ENCODE measurements around the gene CYSLTR1. TPM values are rescaled to one million over a fixed set of nuclear protein-coding genes. Genes with fewer than 3 reads are reported as not detected.
"Not testable (repeated sequence)": the region's sequence is repeated elsewhere in the genome, so short reads cannot be mapped to it uniquely, and the experiment has no call there.

Gene CYSLTR1
- polyA plus RNA-seq, 1 donor from 2014 or later: not detected

- no peak overlapping the region for H2AFZ ChIP-seq (ENCODE audit: low read depth, low read length)
- H3K4me2 ChIP-seq (ENCODE audit: low read length): no peak overlapping the region
- no peaks in the 10 kb centered on the region for H3K79me2 ChIP-seq (replicated peaks; ENCODE audit: insufficient read depth, low read length)
- no peak overlapping the region for H3K4me3 ChIP-seq (ENCODE audit: low read length)
- no peaks in the 10 kb centered on the region for H3K27me3 ChIP-seq (ENCODE audit: insufficient read depth, low read depth, low read length)
- no peak overlapping the region for H3K9ac ChIP-seq (ENCODE audit: low read length)
- no peaks in the 10 kb centered on the region for H3K9me3 ChIP-seq (ENCODE audit: low read length)
- H3K9me2 ChIP-seq (ENCODE audit: insufficient read depth, low read length): no peaks in the 10 kb centered on the region
- no peaks in the 10 kb centered on the region for H4K20me1 ChIP-seq (ENCODE audit: insufficient read depth)
- TF ChIP-seq, protein P1, sequence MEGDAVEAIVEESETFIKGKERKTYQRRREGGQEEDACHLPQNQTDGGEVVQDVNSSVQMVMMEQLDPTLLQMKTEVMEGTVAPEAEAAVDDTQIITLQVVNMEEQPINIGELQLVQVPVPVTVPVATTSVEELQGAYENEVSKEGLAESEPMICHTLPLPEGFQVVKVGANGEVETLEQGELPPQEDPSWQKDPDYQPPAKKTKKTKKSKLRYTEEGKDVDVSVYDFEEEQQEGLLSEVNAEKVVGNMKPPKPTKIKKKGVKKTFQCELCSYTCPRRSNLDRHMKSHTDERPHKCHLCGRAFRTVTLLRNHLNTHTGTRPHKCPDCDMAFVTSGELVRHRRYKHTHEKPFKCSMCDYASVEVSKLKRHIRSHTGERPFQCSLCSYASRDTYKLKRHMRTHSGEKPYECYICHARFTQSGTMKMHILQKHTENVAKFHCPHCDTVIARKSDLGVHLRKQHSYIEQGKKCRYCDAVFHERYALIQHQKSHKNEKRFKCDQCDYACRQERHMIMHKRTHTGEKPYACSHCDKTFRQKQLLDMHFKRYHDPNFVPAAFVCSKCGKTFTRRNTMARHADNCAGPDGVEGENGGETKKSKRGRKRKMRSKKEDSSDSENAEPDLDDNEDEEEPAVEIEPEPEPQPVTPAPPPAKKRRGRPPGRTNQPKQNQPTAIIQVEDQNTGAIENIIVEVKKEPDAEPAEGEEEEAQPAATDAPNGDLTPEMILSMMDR (IDR thresholded peaks at IDR 0.05; ENCODE audit: poor library complexity, severe bottlenecking): no peak
- TF ChIP-seq MXI1 (conservative IDR thresholded peaks at IDR 0.05; ENCODE audit: poor library complexity, severe bottlenecking) (no peak), EZH2 (IDR thresholded peaks at IDR 0.05; ENCODE audit: borderline replicate concordance, insufficient read depth, low read length, poor library complexity, severe bottlenecking) (no peak), REST (IDR thresholded peaks at IDR 0.05; ENCODE audit: borderline replicate concordance) (no peak), TAF1 (IDR thresholded peaks at IDR 0.05; ENCODE audit: low read depth) (no peak), POLR2AphosphoS5 (IDR thresholded peaks at IDR 0.05) (no peak), RAD21 (conservative IDR thresholded peaks at IDR 0.05) (no peak), EP300 (conservative IDR thresholded peaks at IDR 0.05; ENCODE audit: poor library complexity, severe bottlenecking) (no peak), SMC3 (conservative IDR thresholded peaks at IDR 0.05; ENCODE audit: poor library complexity) (no peak)
- H3K36me3 ChIP-seq (ENCODE audit: insufficient read depth, low read length): no peaks in the 10 kb centered on the region
- H3F3A ChIP-seq (ENCODE audit: insufficient read depth, low read length, poor library complexity, severe bottlenecking): no peaks in the 10 kb centered on the region
- H3K27ac ChIP-seq (ENCODE audit: low read length): no peak overlapping the region
Measured at GRCh38 chrX:78303086-78303485, 24.3 kb downstream of the CYSLTR1 start.

DNA sequence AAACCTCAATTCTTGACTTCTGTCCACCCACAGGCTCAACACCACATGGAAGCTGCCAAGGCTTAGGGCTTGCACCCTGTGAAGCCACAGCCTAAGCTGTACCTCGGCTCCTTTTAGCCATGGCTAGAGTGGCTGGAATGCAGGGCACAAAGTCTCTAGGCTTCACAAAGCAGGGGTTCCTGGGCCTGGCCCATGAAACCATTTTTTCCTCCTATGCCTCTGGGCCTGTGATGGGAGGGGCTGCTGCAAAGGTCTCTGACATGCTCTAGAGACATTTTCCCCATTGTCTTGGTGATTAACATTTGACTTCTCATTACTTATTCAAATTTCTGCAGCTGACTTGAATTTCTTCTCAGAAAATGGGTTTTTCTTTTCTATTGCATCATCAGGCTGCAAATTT, 26.5 kb downstream of the CYSLTR1 start:
- not testable (repeated sequence) for H3K9me3 ChIP-seq (ENCODE audit: low read length); H3K4me3 ChIP-seq (ENCODE audit: low read length); H3K9me2 ChIP-seq (ENCODE audit: insufficient read depth, low read length); H3F3A ChIP-seq (ENCODE audit: insufficient read depth, low read length, poor library complexity, severe bottlenecking); H3K36me3 ChIP-seq (ENCODE audit: insufficient read depth, low read length); H3K4me2 ChIP-seq (ENCODE audit: low read length); H2AFZ ChIP-seq (ENCODE audit: low read depth, low read length); H3K27ac ChIP-seq (ENCODE audit: low read length); H3K27me3 ChIP-seq (ENCODE audit: insufficient read depth, low read depth, low read length); H3K9ac ChIP-seq (ENCODE audit: low read length); H4K20me1 ChIP-seq (ENCODE audit: insufficient read depth); H3K79me2 ChIP-seq (replicated peaks; ENCODE audit: insufficient read depth, low read length)

DNA sequence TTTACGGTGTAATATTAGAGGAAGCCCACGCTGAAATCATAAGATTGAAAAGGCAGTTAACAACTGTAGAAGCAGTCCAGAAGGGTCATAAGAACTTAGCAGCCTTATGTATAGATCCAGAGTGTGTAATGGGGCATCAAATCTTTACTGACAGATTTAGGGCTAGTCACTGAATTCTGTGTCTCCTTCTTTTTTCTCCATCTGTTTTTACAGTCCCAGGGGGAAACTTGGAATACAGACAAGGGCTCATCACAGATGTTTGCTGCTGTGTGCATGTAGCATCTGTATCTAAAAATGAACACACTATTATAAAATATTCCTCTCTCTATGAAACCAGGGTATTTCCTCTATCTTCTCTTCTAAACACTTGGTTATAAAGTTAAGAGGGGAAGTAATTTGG, 43.9 kb downstream of the CYSLTR1 start:
- no peak overlapping the region for H3K27ac ChIP-seq (ENCODE audit: low read length)
- no peaks in the 10 kb centered on the region for H3F3A ChIP-seq (ENCODE audit: insufficient read depth, low read length, poor library complexity, severe bottlenecking)
- TF ChIP-seq MXI1 (conservative IDR thresholded peaks at IDR 0.05; ENCODE audit: poor library complexity, severe bottlenecking): no peak
- H3K9ac ChIP-seq (ENCODE audit: low read length): no peak overlapping the region
- no peaks in the 10 kb centered on the region for H3K27me3 ChIP-seq (ENCODE audit: insufficient read depth, low read depth, low read length)
- H3K79me2 ChIP-seq (replicated peaks; ENCODE audit: insufficient read depth, low read length): no peaks in the 10 kb centered on the region
- H3K4me2 ChIP-seq (ENCODE audit: low read length): no peak overlapping the region
- no peaks in the 10 kb centered on the region for H4K20me1 ChIP-seq (ENCODE audit: insufficient read depth)
- H3K9me3 ChIP-seq (ENCODE audit: low read length): no peaks in the 10 kb centered on the region
- H3K4me3 ChIP-seq (ENCODE audit: low read length): no peak overlapping the region
- no peaks in the 10 kb centered on the region for H3K9me2 ChIP-seq (ENCODE audit: insufficient read depth, low read length)
- H3K36me3 ChIP-seq (ENCODE audit: insufficient read depth, low read length): no peaks in the 10 kb centered on the region
- H2AFZ ChIP-seq (ENCODE audit: low read depth, low read length): no peak overlapping the region
